Transverse colon (tissue), 4 donors: ENCODE measurements around the gene PHLDA2. TPM values are rescaled to one million over a fixed set of nuclear protein-coding genes. Genes with fewer than 3 reads are reported as not detected.

Experiments used
- DNase-seq: peaks from one replicate; pipeline ENCODE4 v3.0.0-alpha.2; 2019
- H3K27ac ChIP-seq, 4 donors: fragments of 200-600 bp; sonication (generic); 2 replicates each; pipeline ENCODE4 v1.5.1; 2016 to 2018; ENCODE audit warnings: inconsistent platforms in 4 of 4
- H3K27me3 ChIP-seq: fragments of 200-600 bp; sonication (generic); 2 replicates; pipeline ENCODE4 v1.5.1; 2017; ENCODE audit warnings: inconsistent platforms
- H3K36me3 ChIP-seq, 4 donors: fragments of 200-600 bp; sonication (generic); 2 replicates each; pipeline ENCODE4 v1.5.1; 2017 to 2019; ENCODE audit warnings: inconsistent platforms in 4 of 4
- H3K4me1 ChIP-seq, 4 donors: fragments of 200-600 bp; sonication (generic); 2 replicates each; pipeline ENCODE4 v1.5.1; 2017 to 2020; ENCODE audit warnings: inconsistent platforms in 4 of 4
- H3K4me3 ChIP-seq, 4 donors: fragments of 200-600 bp; sonication (generic); 1 replicate in 1 of 4; 2 replicates in 3 of 4; pipeline versions ENCODE4 v1.5.1 to v1.6.1; 2017 to 2019; ENCODE audit warnings: inconsistent platforms in 4 of 4
- H3K9me3 ChIP-seq, 2 donors: fragments of 200-600 bp; sonication (generic); 2 replicates each; pipeline ENCODE4 v1.5.1; 2017 to 2019; ENCODE audit warnings: inconsistent platforms in 2 of 2
- EP300 ChIP-seq: sonication (generic); formaldehyde crosslinking; IDR thresholded peaks from one replicate; pipeline ENCODE4 v1.6.1; 2017; ENCODE audit warnings: antibody characterized with exemption, low read depth
- POLR2A ChIP-seq: fragments of 450-650 bp; IDR thresholded peaks from one replicate; pipeline ENCODE4 v1.6.1; 2016; ENCODE audit warnings: antibody characterized with exemption, mild to moderate bottlenecking, moderate library complexity
- POLR2AphosphoS5 ChIP-seq, 3 donors: sonication (generic); formaldehyde crosslinking; IDR thresholded peaks; one replicate each; pipeline ENCODE4 v1.6.1; 2016; ENCODE audit warnings: antibody characterized with exemption in 3 of 3
- WGBS, 2 donors: methylation state at CpG; one replicate each; pipeline ENCODE4 v1.1.5; 2018; ENCODE audit warnings: low coverage in 1 of 2; 5-methylcytosine and 5-hydroxymethylcytosine counted together
- in situ Hi-C, 4 donors: fragments of 200-750 bp; cut with MboI; loops; one replicate each; pipeline versions ENCODE4 v1.15.0 to v1.15.1; 2017; ENCODE audit warnings: low sequenced_read_pairs in 3 of 4, low pct_ligation_motif_present in 1 of 4, low pct_unique_long_range_greater_than_20kb in 1 of 4
- intact Hi-C: fragments of 100-400 bp; cut with DNase I; formaldehyde crosslinking; loops from one replicate; pipeline ENCODE4 v1.15.1; 2023; ENCODE audit warnings: low total_unique reads
- small RNA-seq, 4 donors: library from RNA; depleted of rRNA; stranded (forward); fragments of <200 nt; gene quantifications; one replicate each; pipeline ENCODE3, GENCODE V24; 2016
- total RNA-seq, 4 donors: library from RNA; depleted of rRNA; stranded (reverse); fragments of >200 nt; gene quantifications; one replicate each; pipeline ENCODE4 v1.1.0, GENCODE V29; 2016
- TF ChIP-seq, protein P1 (sequence below), 5 experiments: fragments of 200-600 bp in 3 of 5; fragments of 450-650 bp in 2 of 5; sonication (generic) in 3 of 5; IDR thresholded peaks; 1 replicate in 2 of 5; 2 replicates in 3 of 5; pipeline ENCODE4 v1.5.1; 2016 to 2017; ENCODE audit warnings: antibody characterized with exemption in 5 of 5, inconsistent platforms in 3 of 5, mild to moderate bottlenecking in 2 of 5, moderate library complexity in 1 of 5

PHLDA2 gene
- total RNA-seq, 4 donors from 2014 or later: 8.2 to 16.2 TPM; not detected in 2

DNA sequence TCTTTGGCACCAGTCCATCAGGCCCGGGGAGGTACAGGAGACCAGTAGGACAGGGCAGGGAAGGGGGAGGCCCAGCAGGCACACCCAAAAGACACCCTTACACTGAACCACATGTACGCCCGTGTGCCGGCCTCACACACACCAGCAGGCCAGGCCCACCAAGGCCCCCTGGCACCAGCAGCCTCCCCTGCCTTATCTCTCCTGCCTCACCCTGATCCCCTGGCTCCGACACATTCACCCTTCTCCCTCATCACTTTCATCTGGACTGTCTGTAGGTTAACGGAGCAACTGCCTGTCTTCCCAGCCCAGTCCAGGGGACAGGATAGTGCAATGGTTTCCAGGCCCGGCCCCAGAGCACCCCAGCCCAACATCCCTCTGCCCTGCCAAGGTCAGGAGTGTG is 48.6 kb downstream of the PHLDA2 start:
- Histone ChIP-seq H3K9me3 (no peaks in the 10 kb centered on the region), H3K27ac (no peak overlapping the region), H3K4me1 (peaks cover 0 to 21% (median 17%) of the 10 kb centered on the region in 4 donors), H3K4me3 (no peak overlapping the region), H3K27me3 (peaks cover 17% of the 10 kb centered on the region), H3K36me3 (no peaks in the 10 kb centered on the region)
- intact Hi-C loops (loop anchor here (5.0 to 10.0 kb wide), 2 partner anchors 106 to 563 kb away; no protein-coding TSS in a partner anchor), in situ Hi-C loops (loop anchor here in 2 of 4 donors (25.0 kb wide), 2 partner anchors 443 to 568 kb away; partner anchors contain the start of genes C11orf21 (in 1 of the 2), KCNQ1 (in 1 of the 2), TRPM5 (in 1 of the 2) and TSPAN32 (in 1 of the 2))
- DNase-seq: no peak
- TF ChIP-seq POLR2AphosphoS5 (IDR thresholded peaks at IDR 0.05) (no peak), EP300 (no peak), POLR2A (no peak)
- TF ChIP-seq, protein P1, sequence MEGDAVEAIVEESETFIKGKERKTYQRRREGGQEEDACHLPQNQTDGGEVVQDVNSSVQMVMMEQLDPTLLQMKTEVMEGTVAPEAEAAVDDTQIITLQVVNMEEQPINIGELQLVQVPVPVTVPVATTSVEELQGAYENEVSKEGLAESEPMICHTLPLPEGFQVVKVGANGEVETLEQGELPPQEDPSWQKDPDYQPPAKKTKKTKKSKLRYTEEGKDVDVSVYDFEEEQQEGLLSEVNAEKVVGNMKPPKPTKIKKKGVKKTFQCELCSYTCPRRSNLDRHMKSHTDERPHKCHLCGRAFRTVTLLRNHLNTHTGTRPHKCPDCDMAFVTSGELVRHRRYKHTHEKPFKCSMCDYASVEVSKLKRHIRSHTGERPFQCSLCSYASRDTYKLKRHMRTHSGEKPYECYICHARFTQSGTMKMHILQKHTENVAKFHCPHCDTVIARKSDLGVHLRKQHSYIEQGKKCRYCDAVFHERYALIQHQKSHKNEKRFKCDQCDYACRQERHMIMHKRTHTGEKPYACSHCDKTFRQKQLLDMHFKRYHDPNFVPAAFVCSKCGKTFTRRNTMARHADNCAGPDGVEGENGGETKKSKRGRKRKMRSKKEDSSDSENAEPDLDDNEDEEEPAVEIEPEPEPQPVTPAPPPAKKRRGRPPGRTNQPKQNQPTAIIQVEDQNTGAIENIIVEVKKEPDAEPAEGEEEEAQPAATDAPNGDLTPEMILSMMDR (IDR thresholded peaks at IDR 0.05): no peak
- WGBS, 2 donors: 88% methylated on average over 7 of the region's 7 CpGs; no CpG with 5 or more reads in 1 of the 2 donors

DNA sequence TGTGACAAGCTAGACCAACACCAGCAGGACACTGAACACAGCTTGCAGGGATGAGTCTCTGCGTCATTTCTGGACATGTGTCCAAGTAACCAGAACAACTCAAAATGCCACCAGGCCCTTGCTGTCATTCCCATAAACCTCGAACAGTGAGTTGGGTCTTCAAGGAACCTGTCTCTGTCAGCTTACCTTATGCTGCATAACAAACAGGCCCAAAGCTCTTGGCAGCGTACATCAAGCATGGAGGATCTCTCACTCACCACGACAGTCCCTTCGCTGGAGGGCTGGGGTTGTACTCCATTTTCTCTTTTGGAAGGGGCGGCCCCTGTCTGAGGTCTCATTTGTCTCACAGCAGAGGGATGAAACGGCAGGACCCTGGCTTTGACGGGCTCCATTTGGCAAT is 50.4 kb downstream of the PHLDA2 start:
- Histone ChIP-seq H3K9me3 (no peaks in the 10 kb centered on the region), H3K27ac (no peak overlapping the region), H3K27me3 (peaks cover 11% of the 10 kb centered on the region), H3K4me1 (peaks cover 0 to 13% (median 7%) of the 10 kb centered on the region in 4 donors), H3K4me3 (no peak overlapping the region), H3K36me3 (no peaks in the 10 kb centered on the region)
- no peak for TF ChIP-seq POLR2AphosphoS5 (IDR thresholded peaks at IDR 0.05)
- TF ChIP-seq EP300: no peak
- TF ChIP-seq, protein P1 (IDR thresholded peaks at IDR 0.05): no peak
- no peak for TF ChIP-seq POLR2A
- 93% methylated on average over 8 of the region's 8 CpGs; no CpG with 5 or more reads in 1 of the 2 donors for WGBS, 2 donors
- in situ Hi-C loops (loop anchor here in 2 of 4 donors (5.0 to 25.0 kb wide), 4 partner anchors 346 to 566 kb away; partner anchors contain the start of genes C11orf21 (in 1 of the 2), KCNQ1 (in 1 of the 2), TRPM5 (in 1 of the 2) and TSPAN32 (in 1 of the 2)), intact Hi-C loops (no loop called here)
- DNase-seq: no peak

Small RNA genes within 50 kb of the gene (small RNA-seq; reads per million reads assigned to genes)
- gene SNORA54: 10.2 to 20.0 (median 12.9) reads per million in 4 donors

Other genes with a start within 250 kb of the PHLDA2 start
- 1 to 10 TPM; 1.5 to 5.0 (median 1.9) TPM for gene KCNQ1OT1, start 229.4 kb downstream of the PHLDA2 start, total RNA-seq
- 10 to 100 TPM; 12.4 to 40.0 (median 27.7) TPM for gene CDKN1C, start 43.6 kb downstream of the PHLDA2 start, total RNA-seq
- gene NAP1L4, start 62.9 kb upstream of the PHLDA2 start, total RNA-seq: 100 to 1,000 TPM in 3 of 4 donors, 10 to 100 TPM in 1; 63.6 to 140 (median 111) TPM
- 10 to 100 TPM; 37.0 to 61.3 (median 52.3) TPM for gene CARS1, start 128.0 kb upstream of the PHLDA2 start, total RNA-seq
- gene OSBPL5, start 235.9 kb upstream of the PHLDA2 start, total RNA-seq: 100 to 1,000 TPM in 2 of 4 donors, 10 to 100 TPM in 2; 37.3 to 211 (median 105) TPM